Measurements from ENCODE around the gene TEP1. TPM values are rescaled to one million over a fixed set of nuclear protein-coding genes. Genes with fewer than 3 reads are reported as not detected.

The TEP1 gene
- total RNA-seq, 1 donor from 2014 or later, result 28.4 TPM

GRCh38 chr14:20334017-20334416 lies 79.3 kb downstream of the TEP1 start:
- H3K9me3 Mint-ChIP-seq (ENCODE audit: unreplicated experiment), result no peaks in the 10 kb centered on the region
- H3K4me1 ChIP-seq (ENCODE audit: insufficient read depth, low read length), result peaks cover 6% of the 10 kb centered on the region
- peaks cover 4% of the 10 kb centered on the region for H3K36me3 ChIP-seq (ENCODE audit: insufficient read depth, low read length)
- no peak overlapping the region for H3K4me2 ChIP-seq (ENCODE audit: low read length)
- peaks cover 46% of the 10 kb centered on the region for H3K79me2 ChIP-seq (ENCODE audit: insufficient read depth, low read length)
- H3K36me3 Mint-ChIP-seq (ENCODE audit: low read depth, unreplicated experiment), result no peaks in the 10 kb centered on the region
- FAIRE-seq, result no peak
- no peak overlapping the region for H3K9ac ChIP-seq (ENCODE audit: low read length)
- no peaks in the 10 kb centered on the region for H3K27me3 ChIP-seq (ENCODE audit: insufficient read depth, low read length)
- H3K27me3 Mint-ChIP-seq (ENCODE audit: low read depth, unreplicated experiment), result no peaks in the 10 kb centered on the region
- peaks cover 10% of the 10 kb centered on the region for H3K4me1 Mint-ChIP-seq (ENCODE audit: low read depth, unreplicated experiment)
- DNase-seq (ENCODE audit: low read depth), result no peak
- TF ChIP-seq CTCF (IDR thresholded peaks at IDR 0.05; ENCODE audit: insufficient read depth, low read depth, low read length), result no peak
- no peak for TF ChIP-seq EZH2 (IDR thresholded peaks at IDR 0.05; ENCODE audit: insufficient read depth, low read length)
- H3K4me3 ChIP-seq (ENCODE audit: insufficient read depth, low read depth, low read length), result no peak overlapping the region
- no peak overlapping the region for H3K27ac ChIP-seq (ENCODE audit: low read depth, low read length)
- H4K20me1 ChIP-seq (ENCODE audit: insufficient read depth, low read length), result peaks cover 21% of the 10 kb centered on the region
- H3K27ac Mint-ChIP-seq (ENCODE audit: unreplicated experiment), result no peak overlapping the region
- H3K4me3 Mint-ChIP-seq (ENCODE audit: unreplicated experiment), result no peak overlapping the region
- H2AFZ ChIP-seq (ENCODE audit: low read depth, low read length), result no peak overlapping the region
- no peaks in the 10 kb centered on the region for H3K9me3 ChIP-seq (ENCODE audit: insufficient read depth, low read depth, low read length)

- Mint-ChIP-seq H3K36me3 (ENCODE audit: low read depth, unreplicated experiment) (no peaks in the 10 kb centered on the region), H3K27ac (ENCODE audit: unreplicated experiment) (peak overlapping the region; percentile 90), H3K4me1 (ENCODE audit: low read depth, unreplicated experiment) (peaks cover 10% of the 10 kb centered on the region), H3K27me3 (ENCODE audit: low read depth, unreplicated experiment) (no peaks in the 10 kb centered on the region), H3K9me3 (ENCODE audit: unreplicated experiment) (no peaks in the 10 kb centered on the region), H3K4me3 (ENCODE audit: unreplicated experiment) (peak overlapping the region; percentile 97)
- H3K27me3 ChIP-seq (ENCODE audit: insufficient read depth, low read length), result no peaks in the 10 kb centered on the region
- H3K27ac ChIP-seq (ENCODE audit: low read depth, low read length), result peak overlapping the region; percentile 34
- H4K20me1 ChIP-seq (ENCODE audit: insufficient read depth, low read length), result peaks cover 26% of the 10 kb centered on the region
- H2AFZ ChIP-seq (ENCODE audit: low read depth, low read length), result peak overlapping the region; percentile 72
- no peak for TF ChIP-seq EZH2 (IDR thresholded peaks at IDR 0.05; ENCODE audit: insufficient read depth, low read length)
- no peak for TF ChIP-seq CTCF (IDR thresholded peaks at IDR 0.05; ENCODE audit: insufficient read depth, low read depth, low read length)
- DNase-seq (ENCODE audit: low read depth), result no peak
- peak overlapping the region; percentile 89 for H3K9ac ChIP-seq (ENCODE audit: low read length)
- H3K4me2 ChIP-seq (ENCODE audit: low read length), result peak overlapping the region; percentile 89
- peak overlapping the region; percentile 84 for H3K4me3 ChIP-seq (ENCODE audit: insufficient read depth, low read depth, low read length)
- peaks cover 6% of the 10 kb centered on the region for H3K4me1 ChIP-seq (ENCODE audit: insufficient read depth, low read length)
- no peak for FAIRE-seq
- no peaks in the 10 kb centered on the region for H3K9me3 ChIP-seq (ENCODE audit: insufficient read depth, low read depth, low read length)
- H3K36me3 ChIP-seq (ENCODE audit: insufficient read depth, low read length), result peaks cover 9% of the 10 kb centered on the region
- H3K79me2 ChIP-seq (ENCODE audit: insufficient read depth, low read length), result peaks cover 51% of the 10 kb centered on the region
Observed at GRCh38 chr14:20333494-20333841, 79.8 kb downstream of the TEP1 start.

- H4K20me1 ChIP-seq (ENCODE audit: insufficient read depth, low read length), result peaks cover 30% of the 10 kb centered on the region
- peak within 1 kb of the TSS; percentile 89 for H3K4me2 ChIP-seq (ENCODE audit: low read length)
- H3K4me3 Mint-ChIP-seq (ENCODE audit: unreplicated experiment), result peak within 1 kb of the TSS; percentile 97
- peak; percentile 82 for FAIRE-seq
- peaks cover 10% of the 10 kb centered on the region for H3K4me1 Mint-ChIP-seq (ENCODE audit: low read depth, unreplicated experiment)
- H3K36me3 ChIP-seq (ENCODE audit: insufficient read depth, low read length), result peaks cover 10% of the 10 kb centered on the region
- H3K27me3 Mint-ChIP-seq (ENCODE audit: low read depth, unreplicated experiment), result no peaks in the 10 kb centered on the region
- peak; percentile 94 for DNase-seq (ENCODE audit: low read depth)
- no peaks in the 10 kb centered on the region for H3K36me3 Mint-ChIP-seq (ENCODE audit: low read depth, unreplicated experiment)
- H3K4me3 ChIP-seq (ENCODE audit: insufficient read depth, low read depth, low read length), result peak within 1 kb of the TSS; percentile 84
- H2AFZ ChIP-seq (ENCODE audit: low read depth, low read length), result peak within 1 kb of the TSS; percentile 72
- peaks cover 6% of the 10 kb centered on the region for H3K4me1 ChIP-seq (ENCODE audit: insufficient read depth, low read length)
- TF ChIP-seq CTCF (IDR thresholded peaks at IDR 0.05; ENCODE audit: insufficient read depth, low read depth, low read length) (no peak), EZH2 (IDR thresholded peaks at IDR 0.05; ENCODE audit: insufficient read depth, low read length) (no peak)
- H3K27ac Mint-ChIP-seq (ENCODE audit: unreplicated experiment), result peak within 1 kb of the TSS; percentile 90
- H3K79me2 ChIP-seq (ENCODE audit: insufficient read depth, low read length), result peaks cover 56% of the 10 kb centered on the region
- H3K9ac ChIP-seq (ENCODE audit: low read length), result peak within 1 kb of the TSS; percentile 89
- H3K9me3 ChIP-seq (ENCODE audit: insufficient read depth, low read depth, low read length), result no peaks in the 10 kb centered on the region
- H3K9me3 Mint-ChIP-seq (ENCODE audit: unreplicated experiment), result no peaks in the 10 kb centered on the region
- no peaks in the 10 kb centered on the region for H3K27me3 ChIP-seq (ENCODE audit: insufficient read depth, low read length)
- H3K27ac ChIP-seq (ENCODE audit: low read depth, low read length), result peak within 1 kb of the TSS; percentile 60
Observed at GRCh38 chr14:20332788-20333493, 80.4 kb downstream of the TEP1 start, which contains the start of gene CCNB1IP1. TSS of gene CCNB1IP1 (minus strand) at chr14:20333279. CDS start at chr14:20316523, 16,756 bp downstream.
